RWPE1 (cell line): ENCODE measurements around the gene CERS3.

Experiments
- CTCF ChIA-PET: fragments of 350-600 bp; sonication (Branson Sonifier 250); formaldehyde crosslinking; extraction: SDS; loops from one replicate; lab custom pipeline; 2021; lab: Yijun Ruan, JAX
- POLR2A ChIA-PET: fragments of 400-600 bp; formaldehyde crosslinking; extraction: SDS; loops from one replicate; lab custom pipeline; 2020; ENCODE audit warnings: antibody characterized with exemption; ENCODE audit not compliant: low non-redundant PET; lab: Yijun Ruan, JAX
- DNase-seq: peaks from one replicate; pipeline ENCODE4 v3.0.0; 2012; ENCODE audit warnings: low spot score
- H3K27ac ChIP-seq: fragments of 450-650 bp; 2 replicates; pipeline ENCODE4 v1.5.1; 2017
- TF ChIP-seq, protein P1 (sequence below): fragments of 450-650 bp; conservative IDR thresholded peaks from 2 replicates; pipeline ENCODE4 v1.5.1; 2017; ENCODE audit warnings: low read depth, mild to moderate bottlenecking

The CERS3 gene

DNA sequence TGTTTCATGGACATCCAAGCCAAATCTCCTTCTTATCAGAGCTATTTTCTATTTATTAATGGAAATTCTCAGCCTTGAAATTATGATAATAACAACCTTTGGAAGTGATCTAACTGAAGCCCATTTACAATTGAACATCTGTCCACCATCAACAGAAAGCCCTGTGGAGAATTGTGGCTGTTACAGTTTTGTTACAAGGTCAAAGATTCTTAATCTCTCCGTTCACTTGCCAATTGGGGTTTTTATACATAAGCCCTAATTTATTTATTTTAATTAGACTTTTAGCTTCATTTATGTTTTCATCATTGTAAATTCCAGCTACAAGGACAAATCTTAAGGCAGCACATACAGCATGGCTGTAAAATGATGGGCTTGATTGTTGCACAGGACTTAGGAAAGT, 3.3 kb downstream of the CERS3 start:
- no peak overlapping the region for H3K27ac ChIP-seq
- ChIA-PET POLR2A (no interaction called here), CTCF (interaction anchor here (1.3 to 1.5 kb wide), 2 partner anchors 16 to 175 kb away, joined by 3 to 4 read pairs; no protein-coding TSS in a partner anchor)
- no peak for DNase-seq
- TF ChIP-seq, protein P1, sequence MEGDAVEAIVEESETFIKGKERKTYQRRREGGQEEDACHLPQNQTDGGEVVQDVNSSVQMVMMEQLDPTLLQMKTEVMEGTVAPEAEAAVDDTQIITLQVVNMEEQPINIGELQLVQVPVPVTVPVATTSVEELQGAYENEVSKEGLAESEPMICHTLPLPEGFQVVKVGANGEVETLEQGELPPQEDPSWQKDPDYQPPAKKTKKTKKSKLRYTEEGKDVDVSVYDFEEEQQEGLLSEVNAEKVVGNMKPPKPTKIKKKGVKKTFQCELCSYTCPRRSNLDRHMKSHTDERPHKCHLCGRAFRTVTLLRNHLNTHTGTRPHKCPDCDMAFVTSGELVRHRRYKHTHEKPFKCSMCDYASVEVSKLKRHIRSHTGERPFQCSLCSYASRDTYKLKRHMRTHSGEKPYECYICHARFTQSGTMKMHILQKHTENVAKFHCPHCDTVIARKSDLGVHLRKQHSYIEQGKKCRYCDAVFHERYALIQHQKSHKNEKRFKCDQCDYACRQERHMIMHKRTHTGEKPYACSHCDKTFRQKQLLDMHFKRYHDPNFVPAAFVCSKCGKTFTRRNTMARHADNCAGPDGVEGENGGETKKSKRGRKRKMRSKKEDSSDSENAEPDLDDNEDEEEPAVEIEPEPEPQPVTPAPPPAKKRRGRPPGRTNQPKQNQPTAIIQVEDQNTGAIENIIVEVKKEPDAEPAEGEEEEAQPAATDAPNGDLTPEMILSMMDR, result no peak

GRCh38 chr15:100524326-100524725, 4.4 kb downstream of the CERS3 start:
- no peak for DNase-seq
- TF ChIP-seq, protein P1, result no peak
- H3K27ac ChIP-seq, result no peak overlapping the region
- POLR2A ChIA-PET, result no interaction called here
- CTCF ChIA-PET, result interaction anchor here (0.7 kb wide), 1 partner anchor 568 kb away, joined by 3 read pairs; no protein-coding TSS in a partner anchor

GRCh38 chr15:100521907-100522306, 6.8 kb downstream of the CERS3 start:
- H3K27ac ChIP-seq, result no peak overlapping the region
- CTCF ChIA-PET, result interaction anchor here (0.8 kb wide), 1 partner anchor 9 kb away, joined by 5 read pairs; no protein-coding TSS in a partner anchor
- TF ChIP-seq, protein P1, result no peak

DNA sequence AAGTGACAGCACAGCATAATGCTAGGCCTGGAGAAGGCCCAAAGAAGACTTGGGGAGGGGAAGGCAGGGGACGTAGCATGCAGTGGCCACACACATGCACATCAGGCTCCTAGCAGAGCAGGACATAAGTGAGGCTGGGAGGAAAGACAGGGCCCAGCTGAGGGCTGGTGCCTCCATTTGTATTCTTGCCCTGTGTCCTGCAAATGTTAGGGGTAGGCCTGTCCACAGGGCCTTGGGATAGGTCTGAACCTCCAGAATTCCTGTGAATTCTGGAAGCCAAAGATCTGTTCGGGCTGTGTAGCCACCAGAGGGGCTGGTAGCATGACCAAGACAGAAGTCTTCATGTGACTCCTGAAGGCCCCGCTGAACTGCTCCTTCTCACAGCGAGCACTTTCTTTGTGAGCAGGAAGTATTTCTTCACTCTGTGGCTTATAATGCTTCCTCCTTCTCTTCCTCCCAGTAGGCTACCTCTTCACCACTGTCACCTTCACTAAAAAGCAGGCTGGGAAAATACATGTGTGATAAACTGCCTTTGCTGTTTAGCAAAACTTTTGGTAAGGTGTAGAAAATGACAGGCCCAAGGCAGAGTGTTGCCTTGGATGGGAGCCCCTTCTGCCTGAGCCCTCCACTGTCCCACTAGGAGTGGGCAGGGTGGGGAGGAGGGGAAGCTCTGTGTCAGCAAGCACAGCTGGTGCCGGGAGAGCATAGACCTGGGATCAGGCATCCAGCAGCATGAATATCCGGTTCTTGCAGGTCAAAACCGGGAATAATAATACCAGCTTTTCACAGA, 8.4 kb downstream of the CERS3 start:
- ChIA-PET CTCF (interaction anchor here (0.6 kb wide), 1 partner anchor 237 kb away, joined by 3 read pairs; no protein-coding TSS in a partner anchor), POLR2A (no interaction called here)
- DNase-seq, result no peak
- TF ChIP-seq, protein P1, result no peak
- no peak overlapping the region for H3K27ac ChIP-seq

More at GRCh38 chr15:100521907-100522306, 6.8 kb downstream of the CERS3 start:
- DNase-seq, result no peak
- POLR2A ChIA-PET, result no interaction called here

- ChIA-PET CTCF (no interaction called here), POLR2A (no interaction called here)
- no peak overlapping the region for H3K27ac ChIP-seq
- TF ChIP-seq, protein P1, result no peak
- no peak for DNase-seq
Observed at GRCh38 chr15:100517846-100518245, 10.9 kb downstream of the CERS3 start.

DNA sequence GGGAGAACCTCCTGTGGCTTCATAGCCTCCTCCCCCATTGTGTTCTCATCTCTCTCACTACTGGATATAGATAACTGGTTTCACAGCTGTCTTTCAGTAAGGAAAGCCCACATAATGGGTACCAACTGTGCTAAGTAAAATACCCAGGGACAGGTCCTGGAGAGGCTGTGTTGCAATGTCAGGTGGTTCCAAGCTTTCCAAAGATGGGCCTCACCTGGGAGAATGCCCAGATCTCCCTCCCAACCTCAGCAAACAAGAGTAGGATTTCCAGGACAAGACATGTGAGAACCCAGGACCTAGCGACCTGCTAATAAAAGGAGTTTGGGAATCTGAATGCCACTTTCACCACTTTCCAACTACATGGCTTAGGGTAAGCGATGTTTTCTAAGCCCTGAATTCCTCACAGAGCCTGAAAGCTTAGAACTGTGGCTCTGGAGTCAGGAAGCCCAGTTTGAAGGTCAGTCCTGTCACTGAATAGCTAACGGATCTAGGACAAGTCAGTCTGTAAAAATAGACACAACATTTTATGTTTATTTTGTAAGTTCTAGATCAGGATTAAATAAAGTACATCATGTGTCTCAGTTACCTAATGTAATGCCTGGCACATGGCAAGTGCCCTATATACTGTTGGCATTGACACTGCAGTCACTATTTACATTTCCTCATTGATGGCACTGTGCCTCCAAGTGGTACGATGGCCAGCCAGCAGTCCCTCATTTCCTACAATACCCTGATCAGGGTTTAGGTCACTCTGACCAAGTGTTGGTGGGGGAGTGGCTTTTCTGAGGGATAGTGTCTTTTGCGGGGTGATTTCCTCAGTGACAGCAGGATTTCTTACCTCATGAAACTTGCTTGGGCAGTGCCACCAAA, 11.9 kb downstream of the CERS3 start:
- TF ChIP-seq, protein P1, result no peak
- ChIA-PET POLR2A (no interaction called here), CTCF (interaction anchor here (0.6 kb wide), 1 partner anchor 84 kb away, joined by 3 read pairs; no protein-coding TSS in a partner anchor)
- no peak for DNase-seq
- no peak overlapping the region for H3K27ac ChIP-seq
